GM03348 (cell line): ENCODE data around the gene RDH12.
"Not testable (repeated sequence)": the region's sequence is repeated elsewhere in the genome, so short reads cannot be mapped to it uniquely, and the experiment has no call there.

Experiments
- DNase-seq: peaks from one replicate; pipeline ENCODE4 v3.0.0; 2012; ENCODE audit warnings: low spot score

RDH12 gene

GRCh38 chr14:67705211-67705610, 3.5 kb downstream of the RDH12 start:
- DNase-seq = no peak

GRCh38 chr14:67709346-67709745, 7.7 kb downstream of the RDH12 start:
- not testable (repeated sequence) for DNase-seq

GRCh38 chr14:67709796-67710195, 8.1 kb downstream of the RDH12 start:
- not testable (repeated sequence) for DNase-seq

- no peak for DNase-seq
Measured at GRCh38 chr14:67710209-67710608, 8.5 kb downstream of the RDH12 start.

GRCh38 chr14:67717048-67717447, 15.4 kb downstream of the RDH12 start:
- no peak for DNase-seq

GRCh38 chr14:67718265-67718664, 16.6 kb downstream of the RDH12 start:
- no peak for DNase-seq

- not testable (repeated sequence) for DNase-seq
Measured at GRCh38 chr14:67719385-67719784, 17.7 kb downstream of the RDH12 start.

- DNase-seq = no peak
Measured at GRCh38 chr14:67719866-67720265, 18.2 kb downstream of the RDH12 start.

GRCh38 chr14:67721875-67722274, 20.2 kb downstream of the RDH12 start:
- no peak for DNase-seq

- DNase-seq = peak; percentile 54
Measured at GRCh38 chr14:67722293-67722692, 20.6 kb downstream of the RDH12 start.

GRCh38 chr14:67725171-67725570, 23.5 kb downstream of the RDH12 start:
- no peak for DNase-seq

GRCh38 chr14:67727361-67727760, 25.7 kb downstream of the RDH12 start:
- no peak for DNase-seq

GRCh38 chr14:67728258-67728657, 26.6 kb downstream of the RDH12 start:
- DNase-seq = no peak

- DNase-seq = no peak
Measured at GRCh38 chr14:67729072-67729885, 27.6 kb downstream of the RDH12 start.

GRCh38 chr14:67733616-67734015, 31.9 kb downstream of the RDH12 start:
- DNase-seq = no peak

GRCh38 chr14:67734675-67735074, 33.0 kb downstream of the RDH12 start:
- DNase-seq = peak; percentile 14

GRCh38 chr14:67735336-67736147, 33.9 kb downstream of the RDH12 start:
- no peak for DNase-seq

GRCh38 chr14:67736771-67737170, 35.1 kb downstream of the RDH12 start:
- DNase-seq = no peak

- DNase-seq = peak; percentile 91
Measured at GRCh38 chr14:67738740-67739504, 37.2 kb downstream of the RDH12 start.

GRCh38 chr14:67744046-67744445, 42.4 kb downstream of the RDH12 start:
- no peak for DNase-seq

- DNase-seq = no peak
Measured at GRCh38 chr14:67746927-67747326, 45.2 kb downstream of the RDH12 start.

GRCh38 chr14:67748312-67748711, 46.6 kb downstream of the RDH12 start:
- DNase-seq = no peak
